MM.1S (cell line): ENCODE results near the gene TMEM135.

ENCODE experiments used
- DNase-seq: peaks from one replicate; pipeline ENCODE4 v3.0.0-alpha.2; 2015
- H2AFZ ChIP-seq: fragments of 300-600 bp; sonication (generic); 2 replicates; pipeline ENCODE4 v1.6.0; 2016; ENCODE audit warnings: antibody characterized with exemption, low read length
- H3F3A ChIP-seq: fragments of 300-600 bp; sonication (generic); 2 replicates; pipeline ENCODE4 v1.6.1; 2016; ENCODE audit warnings: mild to moderate bottlenecking, antibody characterized with exemption, low read length, moderate library complexity, mixed read lengths; ENCODE audit not compliant: insufficient read depth
- H3K27ac ChIP-seq: fragments of 300-600 bp; sonication (generic); 2 replicates; pipeline ENCODE4 v1.5.1; 2016; ENCODE audit warnings: mild to moderate bottlenecking, low read length
- H3K27me3 ChIP-seq: fragments of 300-600 bp; sonication (generic); replicated peaks from 2 replicates; pipeline ENCODE4 v1.6.0; 2016; ENCODE audit warnings: low read length; ENCODE audit not compliant: insufficient read depth
- H3K36me3 ChIP-seq: fragments of 300-600 bp; sonication (generic); replicated peaks from 2 replicates; pipeline ENCODE4 v1.6.1; 2016; ENCODE audit warnings: mild to moderate bottlenecking, low read length, mixed read lengths; ENCODE audit not compliant: insufficient read depth
- H3K4me1 ChIP-seq: fragments of 300-600 bp; sonication (generic); 2 replicates; pipeline ENCODE4 v1.6.1; 2016; ENCODE audit warnings: low read length, mixed read lengths
- H3K4me2 ChIP-seq: fragments of 300-600 bp; sonication (generic); 2 replicates; pipeline ENCODE4 v1.6.0; 2016; ENCODE audit warnings: low read depth, low read length
- H3K4me3 ChIP-seq: fragments of 300-600 bp; sonication (generic); 2 replicates; pipeline ENCODE4 v1.5.1; 2016; ENCODE audit warnings: low read length, mixed read lengths
- H3K79me2 ChIP-seq: fragments of 300-600 bp; sonication (generic); 2 replicates; pipeline ENCODE4 v1.6.1; 2016; ENCODE audit warnings: mixed run types, low read length, mixed read lengths
- H3K9ac ChIP-seq: fragments of 300-600 bp; sonication (generic); 2 replicates; pipeline ENCODE4 v1.6.1; 2016; ENCODE audit warnings: low read length, mixed read lengths
- H3K9me2 ChIP-seq: fragments of 300-600 bp; sonication (generic); replicated peaks from 2 replicates; pipeline ENCODE4 v1.6.1; 2016; ENCODE audit warnings: mild to moderate bottlenecking, low read length, mixed read lengths; ENCODE audit not compliant: insufficient read depth
- H3K9me3 ChIP-seq: fragments of 300-600 bp; sonication (generic); replicated peaks from 2 replicates; pipeline ENCODE4 v1.6.1; 2016; ENCODE audit warnings: mild to moderate bottlenecking, low read length, mixed read lengths; ENCODE audit not compliant: insufficient read depth
- H4K20me1 ChIP-seq: fragments of 300-600 bp; sonication (generic); 2 replicates; pipeline ENCODE4 v1.6.1; 2016; ENCODE audit warnings: mild to moderate bottlenecking, low read length, moderate library complexity, mixed read lengths; ENCODE audit not compliant: insufficient read depth
- EZH2 ChIP-seq: fragments of 300-600 bp; sonication (generic); optimal IDR thresholded peaks from 2 replicates; pipeline ENCODE3; 2017; ENCODE audit warnings: low read depth, mild to moderate bottlenecking, antibody characterized with exemption, low read length, mixed read lengths
- EZH2phosphoT487 ChIP-seq: fragments of 300-600 bp; sonication (generic); IDR thresholded peaks from 2 replicates; pipeline ENCODE4 v1.6.1; 2018; ENCODE audit warnings: antibody characterized with exemption, low read length
- TF ChIP-seq, protein P1 (sequence below): fragments of 300-600 bp; sonication (generic); IDR thresholded peaks from 2 replicates; pipeline ENCODE4 v1.5.1; 2016; ENCODE audit warnings: antibody characterized with exemption, low read length, mixed read lengths

Gene TMEM135

DNA sequence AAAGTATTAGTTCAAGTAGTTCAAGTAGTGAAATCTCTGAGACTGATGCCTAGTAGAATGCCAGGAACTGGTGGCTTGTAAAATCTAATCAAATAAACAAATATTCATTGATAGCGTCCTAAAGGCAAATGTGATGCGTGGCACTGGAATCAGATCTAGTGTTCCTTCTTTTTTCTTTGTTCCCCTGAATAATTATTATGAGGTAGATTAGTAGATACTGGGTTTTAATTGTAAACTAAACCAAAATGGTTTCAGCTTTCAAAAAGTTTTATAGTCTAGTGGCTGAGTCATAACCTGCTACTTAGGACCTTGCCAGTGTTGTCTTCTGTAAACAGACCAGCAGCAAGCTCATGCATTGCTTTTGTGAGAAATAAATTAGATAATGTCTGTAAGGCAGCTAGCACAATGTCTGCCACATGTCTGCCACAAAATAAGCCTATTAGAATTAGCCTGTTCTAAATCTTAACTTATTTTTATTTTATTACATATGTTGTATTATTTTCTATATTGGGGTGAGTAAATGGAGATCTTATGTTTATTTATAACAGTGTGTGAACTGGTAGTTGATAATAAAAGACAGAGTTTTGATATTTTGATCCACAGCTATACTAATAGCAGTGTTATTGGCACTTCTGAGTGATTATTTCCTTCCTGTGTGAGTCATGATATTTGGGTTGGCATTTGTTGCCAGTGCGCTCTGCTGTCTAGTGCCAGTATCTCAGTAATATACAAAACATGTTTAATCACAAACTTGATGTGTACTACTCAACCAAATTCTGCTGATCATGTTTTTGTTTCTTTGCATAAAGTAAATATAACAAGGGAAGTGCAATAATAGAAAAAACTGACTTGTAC is 135.7 kb downstream of the TMEM135 start:
- no peaks in the 10 kb centered on the region for H3K27me3 ChIP-seq
- no peaks in the 10 kb centered on the region for H3K36me3 ChIP-seq
- no peaks in the 10 kb centered on the region for H4K20me1 ChIP-seq
- no peaks in the 10 kb centered on the region for H3K79me2 ChIP-seq
- no peak overlapping the region for H2AFZ ChIP-seq
- H3K4me3 ChIP-seq: no peak overlapping the region
- H3K9me2 ChIP-seq: no peaks in the 10 kb centered on the region
- no peak overlapping the region for H3K9ac ChIP-seq
- H3K4me2 ChIP-seq: no peak overlapping the region
- TF ChIP-seq EZH2 (no peak), EZH2phosphoT487 (no peak)
- TF ChIP-seq, protein P1, sequence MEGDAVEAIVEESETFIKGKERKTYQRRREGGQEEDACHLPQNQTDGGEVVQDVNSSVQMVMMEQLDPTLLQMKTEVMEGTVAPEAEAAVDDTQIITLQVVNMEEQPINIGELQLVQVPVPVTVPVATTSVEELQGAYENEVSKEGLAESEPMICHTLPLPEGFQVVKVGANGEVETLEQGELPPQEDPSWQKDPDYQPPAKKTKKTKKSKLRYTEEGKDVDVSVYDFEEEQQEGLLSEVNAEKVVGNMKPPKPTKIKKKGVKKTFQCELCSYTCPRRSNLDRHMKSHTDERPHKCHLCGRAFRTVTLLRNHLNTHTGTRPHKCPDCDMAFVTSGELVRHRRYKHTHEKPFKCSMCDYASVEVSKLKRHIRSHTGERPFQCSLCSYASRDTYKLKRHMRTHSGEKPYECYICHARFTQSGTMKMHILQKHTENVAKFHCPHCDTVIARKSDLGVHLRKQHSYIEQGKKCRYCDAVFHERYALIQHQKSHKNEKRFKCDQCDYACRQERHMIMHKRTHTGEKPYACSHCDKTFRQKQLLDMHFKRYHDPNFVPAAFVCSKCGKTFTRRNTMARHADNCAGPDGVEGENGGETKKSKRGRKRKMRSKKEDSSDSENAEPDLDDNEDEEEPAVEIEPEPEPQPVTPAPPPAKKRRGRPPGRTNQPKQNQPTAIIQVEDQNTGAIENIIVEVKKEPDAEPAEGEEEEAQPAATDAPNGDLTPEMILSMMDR: no peak
- no peak overlapping the region for H3K27ac ChIP-seq
- H3K9me3 ChIP-seq: no peaks in the 10 kb centered on the region
- no peaks in the 10 kb centered on the region for H3F3A ChIP-seq
- no peak for DNase-seq
- H3K4me1 ChIP-seq: peaks cover 17% of the 10 kb centered on the region

DNA sequence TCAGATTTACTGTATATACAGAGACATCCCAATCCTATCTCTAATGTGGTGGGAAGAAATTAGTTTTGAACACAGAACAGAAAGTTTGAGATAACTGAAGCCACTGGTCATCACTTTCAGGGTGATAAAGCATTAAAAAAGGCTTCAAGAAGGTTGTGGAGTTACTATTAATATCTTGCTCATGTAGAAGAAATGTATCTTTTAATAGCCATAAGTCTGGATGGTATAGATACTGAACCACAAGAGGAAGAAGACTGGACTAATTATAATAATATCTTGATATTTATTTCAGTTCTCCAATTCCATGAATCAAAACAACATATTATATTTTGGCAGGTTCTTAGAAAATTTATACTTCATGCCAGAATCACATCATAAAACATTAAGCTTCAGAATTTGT is 137.1 kb downstream of the TMEM135 start:
- TF ChIP-seq EZH2: no peak
- TF ChIP-seq, protein P1: no peak
- no peak for TF ChIP-seq EZH2phosphoT487
- H3K9ac ChIP-seq: no peak overlapping the region
- peak overlapping the region; percentile 2; the same call in 1 of the 2 replicates for H3K4me2 ChIP-seq
- H3K9me3 ChIP-seq: no peaks in the 10 kb centered on the region
- no peaks in the 10 kb centered on the region for H3F3A ChIP-seq
- H3K4me3 ChIP-seq: no peak overlapping the region
- DNase-seq: no peak
- H3K9me2 ChIP-seq: no peaks in the 10 kb centered on the region
- no peaks in the 10 kb centered on the region for H4K20me1 ChIP-seq
- H3K27ac ChIP-seq: 0 out of 2 replicates have a peak overlapping the region, but pooled peaks have one; percentile 1
- H3K79me2 ChIP-seq: no peaks in the 10 kb centered on the region
- no peaks in the 10 kb centered on the region for H3K36me3 ChIP-seq
- no peaks in the 10 kb centered on the region for H3K27me3 ChIP-seq
- peaks cover 17% of the 10 kb centered on the region for H3K4me1 ChIP-seq
- no peak overlapping the region for H2AFZ ChIP-seq

GRCh38 chr11:87176044-87176443 is 138.3 kb downstream of the TMEM135 start:
- H3K27ac ChIP-seq: no peak overlapping the region
- H3F3A ChIP-seq: no peaks in the 10 kb centered on the region
- H3K4me1 ChIP-seq: peaks cover 17% of the 10 kb centered on the region
- no peaks in the 10 kb centered on the region for H3K36me3 ChIP-seq
- no peak overlapping the region for H3K4me2 ChIP-seq
- no peaks in the 10 kb centered on the region for H3K27me3 ChIP-seq
- no peaks in the 10 kb centered on the region for H3K79me2 ChIP-seq
- H3K9me2 ChIP-seq: no peaks in the 10 kb centered on the region
- no peak overlapping the region for H2AFZ ChIP-seq
- TF ChIP-seq EZH2phosphoT487: no peak
- H3K4me3 ChIP-seq: no peak overlapping the region
- no peak for DNase-seq
- no peak overlapping the region for H3K9ac ChIP-seq
- H4K20me1 ChIP-seq: no peaks in the 10 kb centered on the region
- no peaks in the 10 kb centered on the region for H3K9me3 ChIP-seq

GRCh38 chr11:87179621-87180020 is 141.9 kb downstream of the TMEM135 start:
- Histone ChIP-seq H3F3A (no peaks in the 10 kb centered on the region), H3K79me2 (no peaks in the 10 kb centered on the region), H3K9me3 (no peaks in the 10 kb centered on the region), H3K4me3 (no peak overlapping the region), H3K27ac (no peak overlapping the region), H4K20me1 (no peaks in the 10 kb centered on the region), H3K4me2 (no peak overlapping the region), H3K27me3 (no peaks in the 10 kb centered on the region), H3K9me2 (no peaks in the 10 kb centered on the region), H3K4me1 (peaks cover 7% of the 10 kb centered on the region), H3K9ac (no peak overlapping the region), H2AFZ (no peak overlapping the region), H3K36me3 (no peaks in the 10 kb centered on the region)
- TF ChIP-seq EZH2 (no peak), EZH2phosphoT487 (no peak)
- TF ChIP-seq, protein P1: no peak
- no peak for DNase-seq
